Activated CD8-positive, alpha-beta memory T cell treated with anti-CD3 and anti-CD28 coated beads for 24 hours (primary cell): ENCODE measurements around the gene CLEC1B.
"Not testable (repeated sequence)": the region's sequence is repeated elsewhere in the genome, so short reads cannot be mapped to it uniquely, and the experiment has no call there.

ENCODE experiments used
- DNase-seq: peaks from one replicate; pipeline ENCODE4 v3.0.0-alpha.2; 2020

Gene CLEC1B

GRCh38 chr12:9999016-9999415 is at the start of gene CLEC1B:
CLEC1B (minus strand) TSS chr12:9999121; CDS start chr12:9999100, 21 bp downstream.
- no peak for DNase-seq

- DNase-seq = no peak
Measured at GRCh38 chr12:10048526-10048925, 49.6 kb upstream of the CLEC1B start.

DNA sequence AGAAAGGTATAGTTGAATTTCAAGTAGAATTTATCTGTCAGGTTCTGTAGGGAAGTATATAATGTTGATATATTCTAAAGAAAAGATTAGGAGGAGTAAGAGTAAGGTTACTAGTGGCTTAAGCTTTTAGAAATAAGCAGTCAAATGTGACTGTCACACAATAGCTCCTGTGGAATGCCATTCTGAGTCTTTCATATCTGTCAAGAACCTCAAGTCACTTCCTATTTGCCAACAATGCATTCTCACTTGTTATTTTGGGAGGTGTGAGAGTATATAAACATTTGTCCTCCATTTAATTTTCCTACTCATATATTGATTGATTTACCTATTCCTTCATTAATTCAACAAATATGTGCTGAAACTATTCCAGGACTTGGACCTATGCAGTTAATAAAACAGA is 43.2 kb upstream of the CLEC1B start:
- no peak for DNase-seq

- DNase-seq = no peak
Measured at GRCh38 chr12:10033783-10034545, 35.0 kb upstream of the CLEC1B start.

DNA sequence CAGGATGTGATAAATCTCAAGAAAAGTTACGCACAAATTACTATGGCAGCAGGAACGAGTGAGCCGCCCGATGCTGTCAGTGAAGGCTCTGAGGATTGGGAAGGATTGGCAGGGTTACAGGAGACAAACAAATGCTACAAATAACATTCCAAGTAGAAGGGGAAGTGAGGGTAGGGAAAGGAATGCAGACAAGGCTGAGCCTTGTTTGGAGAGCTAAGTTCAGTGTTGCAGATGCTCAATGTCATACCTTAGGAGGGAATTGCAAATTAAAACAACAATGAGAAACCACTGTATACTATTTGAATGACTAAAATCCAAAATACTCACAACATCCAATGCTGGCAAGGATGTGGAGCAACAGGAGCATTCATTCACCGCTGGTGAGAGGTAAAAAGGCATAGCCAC is 32.9 kb upstream of the CLEC1B start:
- no peak for DNase-seq

- no peak for DNase-seq
Measured at GRCh38 chr12:10031321-10031720, 32.4 kb upstream of the CLEC1B start.

- no peak for DNase-seq
Measured at GRCh38 chr12:10030446-10030845, 31.5 kb upstream of the CLEC1B start, which contains the start of gene CLEC9A. CLEC9A (plus strand) TSS chr12:10030682; CDS start chr12:10052688, 22,006 bp downstream.

- no peak for DNase-seq
Measured at GRCh38 chr12:10027721-10028120, 28.8 kb upstream of the CLEC1B start.

DNA sequence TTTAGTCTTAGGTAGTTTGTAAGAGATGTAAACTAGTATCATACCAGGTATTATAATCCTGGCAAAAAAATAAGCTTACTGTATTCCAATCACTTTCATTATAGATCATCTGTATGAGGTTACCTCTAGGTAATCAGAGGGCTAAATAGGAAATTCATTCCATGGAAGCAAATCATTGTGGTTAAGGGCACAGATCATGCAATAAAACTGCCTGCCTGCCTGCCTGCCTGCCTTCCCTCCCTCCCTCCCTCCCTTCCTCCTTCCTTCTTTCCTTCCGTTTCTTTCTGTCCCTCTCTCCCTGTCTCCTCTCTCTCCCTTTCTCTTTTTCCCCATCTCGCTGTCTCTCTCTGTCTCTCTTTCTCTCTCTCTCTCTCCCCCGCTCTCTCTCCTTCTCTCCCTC is 28.4 kb upstream of the CLEC1B start:
- DNase-seq = no peak

- DNase-seq = not testable (repeated sequence)
Measured at GRCh38 chr12:10026666-10027065, 27.7 kb upstream of the CLEC1B start.

- DNase-seq = no peak
Measured at GRCh38 chr12:10025236-10025635, 26.3 kb upstream of the CLEC1B start.

- no peak for DNase-seq
Measured at GRCh38 chr12:10021342-10021741, 22.4 kb upstream of the CLEC1B start.

DNA sequence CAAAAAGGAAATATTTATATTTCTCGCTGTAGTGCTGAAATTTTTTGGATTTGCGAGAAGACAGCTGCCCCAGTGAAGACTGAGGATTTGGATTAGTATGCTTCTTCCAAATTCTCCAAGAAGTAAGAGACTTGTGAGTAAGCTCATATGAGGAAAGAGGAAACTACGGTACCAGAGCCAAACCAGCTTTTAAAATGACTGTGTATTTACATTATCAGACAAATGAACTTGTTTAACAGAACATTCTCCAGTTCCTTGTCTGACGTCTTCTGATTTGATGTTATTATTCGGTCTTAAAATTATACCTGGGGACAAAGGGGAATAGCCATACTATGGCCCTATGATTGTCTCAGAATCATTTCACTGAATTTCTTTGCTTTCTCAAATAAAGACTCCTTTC is 19.5 kb upstream of the CLEC1B start:
- DNase-seq = no peak

DNA sequence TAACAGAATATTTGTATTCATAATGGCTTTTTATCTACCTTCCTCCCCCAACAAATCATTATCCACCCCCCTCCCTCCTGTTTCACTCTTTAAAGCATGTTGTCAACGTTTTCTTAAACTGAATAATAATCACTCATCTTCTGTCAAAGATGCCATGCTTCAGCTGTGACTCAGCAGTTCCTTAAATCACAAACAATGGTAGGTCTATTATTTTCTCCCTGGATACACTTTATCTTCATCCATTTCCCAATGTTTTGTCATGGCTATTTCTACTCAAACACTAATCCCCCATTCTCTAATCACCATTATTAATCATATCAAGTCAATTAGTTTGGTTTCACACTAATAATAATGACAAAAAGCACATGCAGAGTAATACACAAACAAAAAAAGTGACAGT is 18.0 kb upstream of the CLEC1B start:
- DNase-seq = no peak

DNA sequence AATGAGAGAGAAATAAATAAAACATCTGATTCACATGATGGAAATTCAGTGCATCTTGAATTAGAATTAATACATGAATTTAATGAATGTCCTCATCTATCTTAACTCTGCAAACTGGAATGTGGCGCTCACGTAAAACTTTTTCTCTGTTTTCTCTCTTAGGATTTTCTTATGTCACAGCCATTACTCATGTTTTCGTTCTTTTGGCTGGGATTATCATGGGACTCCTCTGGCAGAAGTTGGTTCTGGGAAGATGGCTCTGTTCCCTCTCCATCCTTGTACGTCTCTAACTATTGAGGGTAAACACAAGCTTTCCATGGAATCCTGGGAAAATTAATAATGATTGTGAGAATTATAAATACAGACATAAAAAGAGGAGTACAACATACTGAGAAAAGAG is 16.5 kb upstream of the CLEC1B start:
- no peak for DNase-seq

- DNase-seq = no peak
Measured at GRCh38 chr12:10012630-10013330, 13.9 kb upstream of the CLEC1B start.

DNA sequence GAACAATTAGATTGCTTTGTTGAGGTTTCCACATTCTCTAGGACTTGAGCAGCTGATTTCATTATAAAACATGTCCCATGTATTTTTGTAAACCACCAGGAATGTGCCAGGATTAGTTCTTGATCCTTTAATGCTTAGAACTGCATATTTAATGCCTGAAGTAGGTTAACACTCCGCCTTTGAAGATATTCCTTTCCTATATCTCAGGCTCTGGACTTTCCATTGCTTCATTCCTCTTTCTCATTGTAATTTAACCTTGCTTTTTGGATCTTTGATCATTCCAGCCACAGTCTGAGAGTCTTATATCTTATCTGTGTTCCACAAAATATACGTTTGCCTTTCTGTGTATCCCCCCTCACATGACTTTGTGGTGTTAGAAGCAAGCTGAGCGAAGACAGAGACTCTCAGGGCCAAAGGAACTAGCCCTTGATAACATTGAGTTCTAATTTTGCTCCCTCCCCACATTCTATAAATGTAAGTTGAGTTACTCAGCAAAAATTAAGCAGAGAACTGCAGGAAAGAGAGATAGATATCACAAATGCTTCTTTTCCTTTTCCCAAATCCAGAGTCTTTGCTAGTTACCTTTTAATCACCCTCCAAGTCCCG is 2.4 kb upstream of the CLEC1B start:
- DNase-seq = no peak

GRCh38 chr12:9992296-9992695 is 6.6 kb downstream of the CLEC1B start:
- no peak for DNase-seq

DNA sequence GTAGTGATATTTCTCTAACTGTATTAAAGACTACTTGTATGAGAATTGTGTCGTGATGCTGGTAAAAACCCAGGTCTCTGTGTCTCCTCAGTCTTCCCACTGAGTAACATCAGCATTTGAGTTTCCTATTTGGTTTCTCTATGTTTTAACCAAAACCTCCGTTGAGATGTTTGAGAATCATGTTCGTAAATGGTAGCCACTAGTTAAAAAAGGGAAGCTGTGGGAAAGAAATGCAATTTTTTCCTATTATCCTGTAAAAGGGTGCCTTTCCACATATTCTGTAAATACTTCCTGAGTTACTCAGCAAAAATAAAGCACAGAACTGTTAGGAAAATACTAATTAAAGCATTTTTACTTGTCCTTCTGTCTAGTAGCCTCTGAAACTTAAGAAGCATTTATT is 7.0 kb downstream of the CLEC1B start:
- DNase-seq = no peak

DNA sequence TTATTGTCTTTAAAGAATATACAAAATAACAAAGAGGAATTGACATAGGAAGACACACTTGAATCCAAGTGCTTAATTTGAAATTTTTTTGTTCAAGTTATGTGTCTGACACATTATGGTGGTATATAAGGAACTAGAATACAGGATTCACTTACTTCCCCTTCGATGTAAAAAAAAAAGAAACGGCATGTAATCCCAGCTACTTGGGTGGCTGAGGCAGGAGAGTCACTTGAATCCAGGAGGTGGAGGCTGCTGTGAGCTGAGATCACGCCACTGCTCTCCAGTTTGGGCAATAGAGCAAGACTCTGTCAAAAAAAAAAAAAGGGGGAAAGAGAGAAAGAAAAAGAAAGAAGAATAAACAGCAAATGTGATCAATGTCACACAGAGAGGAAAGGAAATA is 18.8 kb downstream of the CLEC1B start:
- DNase-seq = no peak

- DNase-seq = no peak
Measured at GRCh38 chr12:9977916-9978315, 21.0 kb downstream of the CLEC1B start.

DNA sequence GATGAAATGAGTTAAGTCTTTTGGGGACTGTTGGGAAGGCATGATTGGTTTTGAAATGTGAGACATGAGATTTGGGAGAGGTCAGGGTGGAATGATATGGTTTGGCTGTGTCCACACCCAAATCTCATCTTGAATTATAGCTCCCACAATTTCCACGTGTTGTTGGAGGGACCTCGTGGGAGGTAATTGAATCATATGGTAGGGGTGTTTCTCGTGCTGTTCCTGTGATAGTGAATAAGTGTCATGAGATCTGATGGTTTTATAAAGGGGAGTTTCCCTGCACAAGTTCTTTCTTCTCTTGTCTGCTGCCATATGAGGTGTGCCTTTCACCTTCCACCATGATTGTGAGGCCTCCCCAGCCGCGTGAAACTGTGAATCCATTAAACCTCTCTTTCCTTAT is 22.3 kb downstream of the CLEC1B start:
- not testable (repeated sequence) for DNase-seq

- DNase-seq = no peak
Measured at GRCh38 chr12:9975614-9976013, 23.3 kb downstream of the CLEC1B start.

DNA sequence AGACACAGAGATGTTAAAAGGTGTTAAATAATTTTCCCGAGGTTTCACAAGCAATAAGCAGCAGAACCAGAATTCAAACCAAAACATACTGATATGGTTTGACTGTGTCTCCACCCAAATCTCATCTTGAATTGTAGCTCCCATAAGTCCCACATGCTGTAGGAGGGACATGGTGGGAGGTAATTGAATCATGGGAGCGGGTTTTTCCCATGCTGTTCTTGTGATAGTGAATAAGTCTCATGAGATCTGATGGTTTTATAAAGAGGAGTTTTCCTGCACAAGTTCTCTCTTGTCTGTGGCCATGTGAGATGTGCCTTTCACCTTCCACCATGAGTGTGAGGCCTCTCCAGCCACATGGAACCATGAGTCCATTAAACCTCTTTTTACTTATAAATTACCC is 24.2 kb downstream of the CLEC1B start:
- not testable (repeated sequence) for DNase-seq
